A673 (cell line): Measurements from ENCODE around the gene SMURF1.

Experiments
- EZH2 ChIP-seq: fragments of 200-600 bp; sonication (generic); IDR thresholded peaks from 2 replicates; pipeline ENCODE4 v1.6.1; 2017; ENCODE audit warnings: borderline replicate concordance, low read depth, mild to moderate bottlenecking, mixed read lengths, antibody characterized with exemption, low read length; ENCODE audit not compliant: poor library complexity, severe bottlenecking
- TF ChIP-seq, protein P1 (sequence below): fragments of 300-800, 200-600 bp; sonication (generic); conservative IDR thresholded peaks from 2 replicates; pipeline ENCODE4 v1.5.1; 2017; ENCODE audit warnings: low read depth, mild to moderate bottlenecking, antibody characterized with exemption, low read length, moderate library complexity, mixed read lengths

DNA sequence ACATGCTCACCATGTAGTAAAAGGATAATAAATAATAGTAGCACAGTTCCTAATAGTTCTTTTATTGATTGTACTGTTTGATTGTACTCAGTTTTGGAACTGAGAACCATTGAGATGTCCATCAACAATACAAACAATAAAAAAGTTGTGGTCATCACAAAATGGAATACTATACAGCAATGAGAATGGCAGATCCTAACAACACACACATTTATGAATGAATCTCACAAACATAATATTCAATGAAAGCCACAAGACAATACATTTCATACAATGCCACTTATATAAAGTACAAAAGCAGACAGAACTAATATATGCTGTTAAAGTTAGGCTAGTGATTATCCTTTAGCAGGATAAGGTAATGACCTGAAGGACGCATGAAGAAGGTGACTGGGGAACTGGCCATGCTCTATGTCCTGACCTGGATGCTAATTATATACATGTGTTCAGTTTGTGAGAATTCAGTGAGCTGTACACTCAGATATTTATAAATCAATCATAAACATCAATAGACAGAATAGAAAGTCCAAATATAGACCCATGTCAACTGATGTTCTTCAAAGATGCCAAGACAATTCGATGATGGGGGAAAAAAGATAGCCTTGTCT lies 70.0 kb downstream of the SMURF1 start:
- TF ChIP-seq, protein P1, sequence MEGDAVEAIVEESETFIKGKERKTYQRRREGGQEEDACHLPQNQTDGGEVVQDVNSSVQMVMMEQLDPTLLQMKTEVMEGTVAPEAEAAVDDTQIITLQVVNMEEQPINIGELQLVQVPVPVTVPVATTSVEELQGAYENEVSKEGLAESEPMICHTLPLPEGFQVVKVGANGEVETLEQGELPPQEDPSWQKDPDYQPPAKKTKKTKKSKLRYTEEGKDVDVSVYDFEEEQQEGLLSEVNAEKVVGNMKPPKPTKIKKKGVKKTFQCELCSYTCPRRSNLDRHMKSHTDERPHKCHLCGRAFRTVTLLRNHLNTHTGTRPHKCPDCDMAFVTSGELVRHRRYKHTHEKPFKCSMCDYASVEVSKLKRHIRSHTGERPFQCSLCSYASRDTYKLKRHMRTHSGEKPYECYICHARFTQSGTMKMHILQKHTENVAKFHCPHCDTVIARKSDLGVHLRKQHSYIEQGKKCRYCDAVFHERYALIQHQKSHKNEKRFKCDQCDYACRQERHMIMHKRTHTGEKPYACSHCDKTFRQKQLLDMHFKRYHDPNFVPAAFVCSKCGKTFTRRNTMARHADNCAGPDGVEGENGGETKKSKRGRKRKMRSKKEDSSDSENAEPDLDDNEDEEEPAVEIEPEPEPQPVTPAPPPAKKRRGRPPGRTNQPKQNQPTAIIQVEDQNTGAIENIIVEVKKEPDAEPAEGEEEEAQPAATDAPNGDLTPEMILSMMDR: no peak
- no peak for TF ChIP-seq EZH2
